ENCODE data around the gene THOC2. TPM values are rescaled to one million over a fixed set of nuclear protein-coding genes. Genes with fewer than 3 reads are reported as not detected.

The THOC2 gene
- total and polyA plus RNA-seq, 9 of the 15 experiments (the other 6 are each of a cell fraction or from before 2014, with no cell fraction given) = 131 to 234 (median 192) TPM

GRCh38 chrX:123728554-123728953, 4.3 kb downstream of the THOC2 start:
- Histone ChIP-seq H3K27me3 (ENCODE audit: control insufficient read depth in 2 of 2, insufficient read depth in 2 of 2, low read length in 2 of 2) (no peaks in the 10 kb centered on the region), H3K27ac (ENCODE audit: extremely low read depth, low read depth, low read length) (peak overlapping the region; percentile 35; the same call in 2 of the 3 replicates), H3K4me3 (peak overlapping the region; percentile 1; the same call in 1 of the 2 replicates), H3K79me2 (ENCODE audit: control insufficient read depth, insufficient read depth, low read length) (peaks cover 96% of the 10 kb centered on the region), H2AFZ (ENCODE audit: low read depth, low read length) (no peak overlapping the region), H3K36me3 (ENCODE audit: control insufficient read depth, insufficient read depth, low read length) (peaks cover 40% of the 10 kb centered on the region; the same call in 1 of the 3 replicates), H3K9ac (ENCODE audit: insufficient read depth in 1 of 2, low read depth in 2 of 2, low read length in 2 of 2) (peak overlapping the region in 1 of 2 experiments; percentile 60; a peak in 2 of 4 replicates), H4K20me1 (replicated peaks; ENCODE audit: control insufficient read depth, insufficient read depth, low read length) (peaks cover 12% of the 10 kb centered on the region), H3K9me1 (ENCODE audit: control insufficient read depth, insufficient read depth, low read length) (no peaks in the 10 kb centered on the region), H3K4me1 (replicated peaks in 1 of 2; ENCODE audit: control insufficient read depth in 2 of 2, insufficient read depth in 2 of 2, low read length in 2 of 2) (peaks cover 4 to 7% of the 10 kb centered on the region in 2 experiments; a peak in 3 of 5 replicates), H3K4me2 (ENCODE audit: insufficient read depth, low read length) (peak overlapping the region; percentile 53), H3K9me3 (replicated peaks; ENCODE audit: control insufficient read depth, insufficient read depth, low read depth, low read length) (no peaks in the 10 kb centered on the region; the same call in 1 of the 2 replicates)
- in situ Hi-C loops (cut with MboI) (no loop called here), intact Hi-C loops (cut with micrococcal nuclease) (no loop called here)
- ATAC-seq (no peak), FAIRE-seq (no peak), DNase-seq (ENCODE audit: extremely low read depth in 1 of 4, low spot score in 3 of 4) (no peak)
- no TSS peak for BruUV-seq (replicated peaks)
- ChIA-PET CTCF (ENCODE audit: low intra/inter-chr PET ratio) (no interaction called here), POLR2A (no interaction called here)
- 3% methylated on average over 3 of the region's 3 CpGs for WGBS (ENCODE audit: insufficient coverage, low coverage, missing lambda C conversion rate)
- peak; percentile 64 for TF ChIP-seq ZBTB40 (IDR thresholded peaks at IDR 0.05)
- no peak for TF ChIP-seq ZBTB40 (CRISPR knock-in tag; IDR thresholded peaks at IDR 0.05)
- 0 out of 2 replicates have a peak, but pooled peaks have one; percentile 6 for TF ChIP-seq C11orf30 (IDR thresholded peaks at IDR 0.05; ENCODE audit: low read depth)
- no peak for TF ChIP-seq GTF2A2 (tag; IDR thresholded peaks at IDR 0.05)
